ENCODE data around the gene TEX26.

DNA sequence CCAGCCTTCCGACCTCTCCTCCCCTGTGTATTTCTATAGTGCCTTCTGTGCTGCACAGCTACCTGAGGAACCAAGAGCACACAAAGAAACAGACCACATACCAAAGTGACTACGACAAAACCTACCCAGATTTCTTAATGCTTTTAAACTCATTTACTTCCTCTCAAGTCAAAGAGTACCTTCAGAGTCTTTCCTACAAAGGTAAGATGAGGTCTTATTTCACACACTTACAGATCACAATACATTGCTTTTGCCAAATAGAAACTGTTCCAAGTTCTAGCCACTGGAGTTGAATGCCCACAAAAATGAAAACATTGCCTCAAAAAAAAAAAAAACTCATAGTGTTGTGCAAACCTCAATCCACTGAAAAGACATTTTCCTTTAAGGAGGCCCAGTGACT, 36.4 kb downstream of the TEX26 start:
- no peak for TF ChIP-seq POLR2A (IDR thresholded peaks at IDR 0.05)
- TF ChIP-seq, protein P1, sequence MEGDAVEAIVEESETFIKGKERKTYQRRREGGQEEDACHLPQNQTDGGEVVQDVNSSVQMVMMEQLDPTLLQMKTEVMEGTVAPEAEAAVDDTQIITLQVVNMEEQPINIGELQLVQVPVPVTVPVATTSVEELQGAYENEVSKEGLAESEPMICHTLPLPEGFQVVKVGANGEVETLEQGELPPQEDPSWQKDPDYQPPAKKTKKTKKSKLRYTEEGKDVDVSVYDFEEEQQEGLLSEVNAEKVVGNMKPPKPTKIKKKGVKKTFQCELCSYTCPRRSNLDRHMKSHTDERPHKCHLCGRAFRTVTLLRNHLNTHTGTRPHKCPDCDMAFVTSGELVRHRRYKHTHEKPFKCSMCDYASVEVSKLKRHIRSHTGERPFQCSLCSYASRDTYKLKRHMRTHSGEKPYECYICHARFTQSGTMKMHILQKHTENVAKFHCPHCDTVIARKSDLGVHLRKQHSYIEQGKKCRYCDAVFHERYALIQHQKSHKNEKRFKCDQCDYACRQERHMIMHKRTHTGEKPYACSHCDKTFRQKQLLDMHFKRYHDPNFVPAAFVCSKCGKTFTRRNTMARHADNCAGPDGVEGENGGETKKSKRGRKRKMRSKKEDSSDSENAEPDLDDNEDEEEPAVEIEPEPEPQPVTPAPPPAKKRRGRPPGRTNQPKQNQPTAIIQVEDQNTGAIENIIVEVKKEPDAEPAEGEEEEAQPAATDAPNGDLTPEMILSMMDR (IDR thresholded peaks at IDR 0.05 in 4 of 5, conservative IDR thresholded peaks at IDR 0.05 in 1 of 5) = no peak
